Right cardiac atrium (tissue), 5 donors: Measurements from ENCODE around the gene RASA1. TPM values are rescaled to one million over a fixed set of nuclear protein-coding genes. Genes with fewer than 3 reads are reported as not detected.

Source experiments
- ATAC-seq, 2 donors: fragments of 200-7000 bp; cut with Tn5 transposase; one replicate each; pipeline versions ENCODE4 v1.8.0 to v1.9.1; 2020; ENCODE audit warnings: moderate library complexity in 2 of 2, mild to moderate bottlenecking in 1 of 2
- DNase-seq, 3 donors: peaks; one replicate each; pipeline ENCODE4 v3.0.0-alpha.2; 2020
- H3K27ac ChIP-seq: one replicate; pipeline ENCODE4 v1.5.1; 2013; ENCODE audit warnings: mild to moderate bottlenecking, low read length, control low read depth, moderate library complexity
- H3K27me3 ChIP-seq: one replicate; pipeline ENCODE4 v1.6.1; 2013; ENCODE audit not compliant: control insufficient read depth, insufficient read depth
- H3K4me1 ChIP-seq: one replicate; pipeline ENCODE4 v1.6.1; 2013; ENCODE audit warnings: low read length; ENCODE audit not compliant: control insufficient read depth, insufficient read depth
- H3K4me3 ChIP-seq: one replicate; pipeline ENCODE4 v1.5.1; 2013; ENCODE audit warnings: low read length, control low read depth
- H3K9me3 ChIP-seq: one replicate; pipeline ENCODE4 v1.6.1; 2013; ENCODE audit warnings: low read length; ENCODE audit not compliant: control insufficient read depth
- WGBS: extraction: QIAGEN DNeasy Blood & Tissue Kit; methylation state at CpG from one replicate; pipeline ENCODE4 v1.1.7; 2013; 5-methylcytosine and 5-hydroxymethylcytosine counted together
- intact Hi-C, 4 donors: fragments of 100-400 bp; cut with DNase I; formaldehyde crosslinking; loops; one replicate each; pipeline versions ENCODE4 v1.11.0 to v1.14.0; 2022 to 2023
- polyA plus RNA-seq: library from polyadenylated mRNA; stranded (reverse); fragments of 200-250 nt; gene quantifications from one replicate; pipeline ENCODE4 v1.2.3, GENCODE V29; 2013
- total RNA-seq, 4 donors: library from RNA; stranded (reverse); fragmentation: NEBNext Ultra II Directional; extraction: Animal tissue kit (Norgen Biotek cat#: 25700); gene quantifications; one replicate each; pipeline ENCODE4 v1.2.1, GENCODE V29; 2021
- donor health status: healthy with polysubstance abuse.
- donor health status: DM: no; HTN: yes; CAD: no.
- donor health status: DM: no; HTN: no; CAD: no.
- donor health status: DM: no; HTN: yes; CAD: no; lungs with severe emphysema.
- donor health status: DM: yes; HTN: yes; CAD: no.

The RASA1 gene
- total and polyA plus RNA-seq, 5 donors = 8.7 to 21.2 (median 19.8) TPM

DNA sequence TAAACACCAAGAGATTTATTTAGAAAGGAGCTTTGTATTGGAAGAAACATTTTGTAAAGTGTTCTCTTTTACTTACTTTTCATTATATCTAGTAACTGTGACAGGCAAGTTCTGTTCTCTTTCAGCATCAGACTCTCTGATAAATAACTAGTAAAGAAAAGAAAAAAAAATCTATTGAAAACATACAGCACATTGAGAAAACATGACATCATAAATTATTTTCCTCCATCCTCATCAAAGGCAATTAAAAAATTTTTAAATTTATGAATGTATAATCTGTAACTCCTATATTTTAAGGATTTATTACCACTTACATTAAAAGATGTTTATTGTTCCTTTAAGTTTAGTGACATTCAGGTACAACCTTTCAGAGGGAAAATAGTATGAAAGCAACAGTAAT lies 133.9 kb downstream of the RASA1 start:
- no peaks in the 10 kb centered on the region for H3K9me3 ChIP-seq
- no peaks in the 10 kb centered on the region for H3K4me1 ChIP-seq
- no peaks in the 10 kb centered on the region for H3K27me3 ChIP-seq
- H3K4me3 ChIP-seq = no peak overlapping the region
- intact Hi-C loops = loop anchor here in 1 of 4 donors (10.0 kb wide), 1 partner anchor 337 kb away; no protein-coding TSS in a partner anchor
- DNase-seq = no peak
- H3K27ac ChIP-seq = no peak overlapping the region
- ATAC-seq = no peak

DNA sequence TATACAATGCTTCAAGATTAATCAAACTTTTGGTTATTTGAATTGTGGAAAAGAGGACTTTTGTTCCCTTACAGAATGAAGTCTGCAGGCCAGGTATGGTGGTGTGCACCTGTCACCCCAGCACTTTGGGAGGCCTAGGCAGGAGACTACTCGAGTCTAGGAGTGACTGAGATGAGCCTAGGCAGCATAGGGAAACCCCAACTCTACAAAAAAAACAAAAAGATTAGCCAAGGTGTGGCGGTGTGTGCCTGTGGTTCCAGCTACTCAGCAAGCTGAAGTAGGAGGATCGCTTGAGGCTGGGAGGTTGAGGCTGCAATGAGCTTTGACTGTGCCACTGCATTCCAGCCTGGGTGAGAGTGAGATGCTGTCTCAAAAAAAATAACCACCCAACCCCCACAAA lies 135.7 kb downstream of the RASA1 start:
- ATAC-seq (no peak), DNase-seq (no peak)
- H3K9me3 ChIP-seq = no peaks in the 10 kb centered on the region
- no peak overlapping the region for H3K27ac ChIP-seq
- intact Hi-C loops = loop anchor here in 1 of 4 donors (10.0 kb wide), 1 partner anchor 339 kb away; no protein-coding TSS in a partner anchor
- H3K4me1 ChIP-seq = no peaks in the 10 kb centered on the region
- 92% methylated on average over 3 of the region's 3 CpGs for WGBS
- H3K27me3 ChIP-seq = no peaks in the 10 kb centered on the region
- H3K4me3 ChIP-seq = no peak overlapping the region

- intact Hi-C loops = loop anchor here in 1 of 4 donors (10.0 kb wide), 1 partner anchor 339 kb away; no protein-coding TSS in a partner anchor
- H3K4me1 ChIP-seq = no peaks in the 10 kb centered on the region
- DNase-seq (no peak), ATAC-seq (no peak)
- H3K27ac ChIP-seq = no peak overlapping the region
- no peaks in the 10 kb centered on the region for H3K9me3 ChIP-seq
- no peaks in the 10 kb centered on the region for H3K27me3 ChIP-seq
- no peak overlapping the region for H3K4me3 ChIP-seq
- 94% methylated on average over 3 of the region's 3 CpGs for WGBS
Observed at GRCh38 chr5:87403899-87404298, 136.2 kb downstream of the RASA1 start.

DNA sequence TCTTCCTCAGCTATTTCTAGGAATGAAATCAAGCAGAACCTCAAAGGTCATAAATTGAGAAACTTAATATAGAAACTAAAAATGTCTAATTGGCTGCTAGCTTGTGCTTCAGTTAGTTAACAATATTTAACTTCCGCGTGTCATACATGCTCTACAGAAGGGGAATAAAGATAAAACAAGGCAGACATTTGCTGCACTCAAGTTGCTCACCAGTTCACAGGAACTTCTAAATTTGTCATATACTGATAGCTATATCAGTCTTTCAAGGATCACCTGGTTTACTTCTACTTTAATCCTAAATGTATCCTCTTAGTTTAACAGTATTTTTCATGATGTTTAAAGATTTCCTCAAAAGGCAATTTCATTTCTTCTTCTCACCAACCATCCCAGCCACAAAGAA lies 136.7 kb downstream of the RASA1 start:
- no peak overlapping the region for H3K27ac ChIP-seq
- WGBS = 78% methylated on average over 2 of the region's 2 CpGs
- H3K4me1 ChIP-seq = no peaks in the 10 kb centered on the region
- intact Hi-C loops = loop anchor here in 1 of 4 donors (10.0 kb wide), 1 partner anchor 340 kb away; no protein-coding TSS in a partner anchor
- ATAC-seq (no peak), DNase-seq (no peak)
- H3K4me3 ChIP-seq = no peak overlapping the region
- H3K27me3 ChIP-seq = no peaks in the 10 kb centered on the region
- H3K9me3 ChIP-seq = no peaks in the 10 kb centered on the region

GRCh38 chr5:87405472-87406155 lies 137.9 kb downstream of the RASA1 start:
- ATAC-seq = no peak
- H3K4me1 ChIP-seq = no peaks in the 10 kb centered on the region
- intact Hi-C loops = loop anchor here in 1 of 4 donors (10.0 kb wide), 1 partner anchor 341 kb away; no protein-coding TSS in a partner anchor
- 73% methylated on average over 2 of the region's 2 CpGs for WGBS
- no peaks in the 10 kb centered on the region for H3K9me3 ChIP-seq
- DNase-seq = no peak
- H3K4me3 ChIP-seq = no peak overlapping the region
- no peak overlapping the region for H3K27ac ChIP-seq
- H3K27me3 ChIP-seq = no peaks in the 10 kb centered on the region

GRCh38 chr5:87408204-87408603 lies 140.5 kb downstream of the RASA1 start:
- DNase-seq = no peak
- no peaks in the 10 kb centered on the region for H3K27me3 ChIP-seq
- no peak overlapping the region for H3K27ac ChIP-seq
- H3K9me3 ChIP-seq = no peaks in the 10 kb centered on the region
- no peaks in the 10 kb centered on the region for H3K4me1 ChIP-seq
- no peak for ATAC-seq
- WGBS = 61% methylated on average over 2 of the region's 2 CpGs
- intact Hi-C loops = loop anchor here in 1 of 4 donors (10.0 kb wide), 1 partner anchor 343 kb away; no protein-coding TSS in a partner anchor
- H3K4me3 ChIP-seq = no peak overlapping the region

DNA sequence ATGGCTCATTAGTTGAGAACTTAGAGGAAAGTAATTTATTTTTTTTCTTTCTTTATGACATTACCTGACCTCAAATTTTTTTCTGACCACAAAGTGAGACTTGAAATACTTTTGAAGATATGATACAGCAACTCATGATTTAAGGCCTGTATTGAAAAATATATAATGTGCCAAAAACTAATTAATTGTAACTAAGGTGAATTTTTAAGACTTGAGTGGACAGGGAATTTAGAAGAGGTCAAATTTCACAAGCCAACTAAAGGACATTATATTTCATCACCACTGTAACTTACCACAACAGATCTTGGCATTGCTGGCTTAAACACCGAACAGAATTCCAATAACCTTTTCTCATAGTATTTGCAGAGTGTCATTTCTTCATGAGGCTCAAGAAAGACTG lies 143.2 kb downstream of the RASA1 start:
- ATAC-seq (no peak), DNase-seq (no peak)
- Histone ChIP-seq H3K27ac (no peak overlapping the region), H3K9me3 (no peaks in the 10 kb centered on the region), H3K4me3 (no peak overlapping the region), H3K27me3 (no peaks in the 10 kb centered on the region), H3K4me1 (no peaks in the 10 kb centered on the region)
- intact Hi-C loops = no loop called here
- 74% methylated on average over 1 of the region's 1 CpG for WGBS

- WGBS = 8% methylated on average over 5 of the region's 5 CpGs
- peak overlapping the region; percentile 94 for H3K4me3 ChIP-seq
- ATAC-seq (no peak), DNase-seq (no peak)
- H3K9me3 ChIP-seq = no peaks in the 10 kb centered on the region
- H3K27me3 ChIP-seq = no peaks in the 10 kb centered on the region
- intact Hi-C loops = no loop called here
- no peaks in the 10 kb centered on the region for H3K4me1 ChIP-seq
- peak overlapping the region; percentile 100 for H3K27ac ChIP-seq
Observed at GRCh38 chr5:87411586-87411972, 143.9 kb downstream of the RASA1 start.

DNA sequence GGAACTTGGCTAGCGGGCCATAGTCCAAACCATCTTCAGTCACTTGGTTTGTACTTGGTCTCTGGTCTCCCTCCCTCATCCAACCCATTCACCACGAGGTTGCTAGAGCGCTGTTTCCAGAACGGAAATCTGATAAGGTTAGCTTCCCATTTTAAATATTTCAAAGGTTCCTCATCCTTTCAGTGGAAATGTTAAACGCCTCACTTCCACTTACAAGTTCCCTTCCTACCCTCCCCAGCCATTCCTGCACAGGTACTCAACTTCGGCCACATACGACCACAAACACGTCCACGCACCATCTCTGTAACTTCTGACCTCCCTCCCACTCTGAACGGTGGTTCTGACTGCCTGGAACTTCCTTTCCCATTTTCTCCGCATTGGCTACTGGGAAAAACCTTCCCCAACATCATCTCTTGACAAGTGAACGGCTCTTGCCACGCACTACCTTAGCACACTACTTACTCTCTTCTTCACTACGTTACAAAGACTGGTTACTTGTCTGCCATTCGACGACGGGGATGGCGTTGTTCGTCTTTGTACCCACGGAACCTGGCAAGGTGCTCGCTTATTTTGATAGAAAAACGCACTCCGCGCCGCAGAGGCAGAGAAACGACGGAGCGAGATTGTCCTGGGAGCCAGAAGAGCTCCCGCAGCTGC lies 144.4 kb downstream of the RASA1 start:
- H3K9me3 ChIP-seq = no peaks in the 10 kb centered on the region
- intact Hi-C loops = no loop called here
- DNase-seq (peak in 2 of 3 donors; percentile 36 to 41), ATAC-seq (peak; percentile 35 to 64)
- H3K27me3 ChIP-seq = no peaks in the 10 kb centered on the region
- under 1% methylated on average over 29 of the region's 29 CpGs for WGBS
- H3K27ac ChIP-seq = peak overlapping the region; percentile 100
- H3K4me1 ChIP-seq = no peaks in the 10 kb centered on the region
- H3K4me3 ChIP-seq = peak overlapping the region; percentile 94

- Histone ChIP-seq H3K4me1 (no peaks in the 10 kb centered on the region), H3K27me3 (no peaks in the 10 kb centered on the region), H3K9me3 (no peaks in the 10 kb centered on the region), H3K4me3 (peak within 1 kb of the TSS; percentile 94), H3K27ac (peak within 1 kb of the TSS; percentile 100)
- DNase-seq = peak; percentile 98 to 99 (median 99)
- ATAC-seq = peak; percentile 99 to 100
- WGBS = 1% methylated on average over 46 of the region's 46 CpGs
- intact Hi-C loops = no loop called here
Observed at GRCh38 chr5:87412630-87413342, 145.1 kb downstream of the RASA1 start, which contains the start of gene CCNH. Gene CCNH, minus strand, starts transcription at chr5:87412930. Its CDS starts 136 bp downstream, at chr5:87412794.

- peak overlapping the region; percentile 94 for H3K4me3 ChIP-seq
- H3K4me1 ChIP-seq = no peaks in the 10 kb centered on the region
- no peak for ATAC-seq
- no peak for DNase-seq
- WGBS = 54% methylated on average over 3 of the region's 3 CpGs
- intact Hi-C loops = no loop called here
- peak overlapping the region; percentile 72 for H3K27ac ChIP-seq
- no peaks in the 10 kb centered on the region for H3K9me3 ChIP-seq
- no peaks in the 10 kb centered on the region for H3K27me3 ChIP-seq
Observed at GRCh38 chr5:87413343-87413645, 145.6 kb downstream of the RASA1 start.
